ENCODE results near the gene RPS6KA6.

Gene RPS6KA6

DNA sequence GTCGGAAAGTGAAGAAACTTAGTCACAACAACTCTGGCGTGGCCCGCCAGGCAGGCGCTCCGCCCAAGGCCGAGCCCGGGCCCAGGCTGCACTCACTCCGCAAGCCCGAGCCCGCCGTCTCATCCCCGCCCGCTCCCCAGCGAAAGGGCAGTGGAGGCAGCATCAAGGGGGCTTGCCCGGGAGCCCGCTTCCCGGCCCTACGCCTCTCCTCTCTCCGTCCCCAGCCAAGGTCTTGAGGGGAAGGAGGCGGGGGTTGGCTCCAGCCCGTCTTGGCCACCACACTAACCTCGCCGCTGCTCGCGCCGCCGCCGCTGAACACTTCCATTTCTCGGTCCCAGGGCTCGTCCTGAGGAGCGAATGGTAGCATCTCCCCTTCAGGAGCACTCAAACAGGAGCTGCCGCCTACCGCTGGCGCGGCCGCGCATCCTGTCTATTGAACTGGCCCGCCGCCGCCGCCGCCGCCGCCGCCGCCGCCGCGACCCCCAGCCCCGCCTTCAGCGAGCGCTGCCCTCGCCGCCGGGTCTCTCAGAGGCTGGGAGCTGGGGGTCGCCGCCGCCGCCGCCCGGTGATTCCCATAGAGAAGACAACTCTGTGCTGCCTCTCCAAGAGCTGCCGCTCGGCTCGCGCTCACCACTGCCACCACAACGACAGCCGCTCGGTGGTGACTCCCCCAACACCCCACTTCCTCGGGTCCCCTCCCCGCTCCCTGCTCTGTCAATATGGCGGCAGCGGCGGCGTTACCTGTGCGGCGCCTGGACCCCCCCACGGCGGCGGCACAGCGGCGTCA, at the start of gene RPS6KA6:
Gene RPS6KA6, minus strand, starts transcription at position 667 of the 787 bp plus-strand sequence. Its CDS starts 300 bp downstream, at position 367.
- DNase-seq = peak; percentile 0

DNA sequence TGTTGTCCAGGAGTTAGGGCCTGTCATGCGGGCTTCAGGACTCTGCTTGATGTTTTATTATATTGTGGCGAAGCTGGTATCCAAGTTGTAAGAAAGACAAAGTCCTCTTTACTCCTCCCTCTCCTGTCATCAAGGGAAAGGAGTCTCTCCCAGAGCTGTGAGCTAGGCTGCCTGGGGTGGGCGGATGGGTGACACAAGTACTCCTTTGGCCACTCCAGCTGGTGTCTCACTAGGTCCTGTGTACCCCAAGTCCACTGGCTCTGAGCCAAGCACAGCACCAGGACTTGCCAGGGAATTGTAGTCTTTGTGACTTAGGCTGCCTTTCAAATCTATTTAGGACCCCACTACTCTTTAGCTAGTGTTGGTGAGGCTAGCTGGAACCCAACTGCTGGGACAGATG, 36.7 kb upstream of the RPS6KA6 start:
- no peak for DNase-seq

DNA sequence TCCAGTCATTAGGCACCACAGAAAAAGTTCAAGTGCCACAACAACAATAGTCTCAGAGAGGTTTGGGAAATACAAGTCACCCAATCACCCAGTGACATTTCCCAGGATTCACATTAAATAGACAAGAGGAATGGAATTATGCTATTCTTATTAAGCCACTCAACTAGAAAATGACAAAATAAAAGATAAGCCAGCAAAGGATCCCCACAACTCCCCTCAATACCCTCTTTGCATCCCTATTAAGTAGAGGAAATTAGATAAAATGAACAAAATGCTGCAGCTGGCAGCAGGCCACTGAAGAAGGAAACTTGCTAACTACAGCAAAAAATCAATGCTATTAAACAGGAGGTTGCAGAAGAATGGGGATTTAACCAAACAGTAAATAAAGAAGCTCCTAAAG, 35.3 kb upstream of the RPS6KA6 start:
- no peak for DNase-seq

DNA sequence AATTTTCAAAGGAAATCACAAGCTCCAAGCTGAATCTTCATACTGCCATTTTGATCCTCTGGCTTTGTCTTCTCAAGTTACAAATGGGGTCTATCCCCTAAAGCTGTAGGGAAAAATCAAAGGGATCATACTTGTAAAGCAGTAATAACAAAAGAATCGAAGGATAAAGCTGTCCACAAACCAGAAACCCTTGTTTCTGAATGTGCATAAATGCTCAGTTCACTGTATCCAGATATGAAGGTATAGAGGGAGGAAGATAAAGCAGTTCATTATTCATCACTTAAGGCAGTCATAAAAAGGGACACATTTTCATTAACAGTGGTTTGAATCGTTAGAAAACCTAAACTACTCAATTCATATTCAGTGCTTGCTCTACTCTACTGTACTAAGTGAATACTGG, 33.2 kb upstream of the RPS6KA6 start:
- DNase-seq = no peak

DNA sequence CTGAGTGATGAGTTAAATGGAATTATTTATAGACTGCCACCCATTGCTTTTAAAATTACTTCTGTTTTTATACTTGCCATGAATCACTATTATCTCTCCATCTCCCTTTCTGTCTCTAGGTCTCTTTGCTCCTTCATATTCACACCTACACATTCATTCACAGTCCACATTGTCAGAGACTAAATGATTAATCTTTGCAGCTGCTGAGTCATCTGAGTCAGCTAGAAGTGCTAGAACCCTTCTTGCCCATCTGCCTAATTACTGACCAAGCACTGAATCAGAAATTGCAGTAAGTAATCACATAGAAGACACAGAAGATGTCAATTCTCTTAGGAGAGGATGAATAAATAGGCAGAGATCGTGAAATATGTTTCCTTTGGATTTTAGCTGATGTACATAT, 31.6 kb upstream of the RPS6KA6 start:
- no peak for DNase-seq

DNA sequence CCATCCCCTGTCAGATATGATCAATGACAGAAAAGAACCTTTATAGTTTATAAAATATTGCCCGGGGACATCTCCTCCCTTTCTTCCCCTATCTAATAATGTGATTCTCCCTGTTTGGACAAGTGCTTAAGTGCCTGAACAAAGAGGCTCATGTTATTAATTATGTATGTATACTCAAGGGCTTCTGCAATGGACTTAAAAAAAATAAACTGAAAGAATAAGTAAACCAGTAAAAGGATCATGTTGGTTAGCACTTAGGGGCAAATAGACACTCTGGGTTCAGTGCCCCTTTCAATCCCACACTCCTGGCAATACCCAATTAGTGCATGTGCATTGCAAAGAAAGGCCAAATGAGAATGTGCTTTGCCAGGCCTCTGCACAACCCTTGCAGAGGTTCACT, 30.7 kb upstream of the RPS6KA6 start:
- no peak for DNase-seq

DNA sequence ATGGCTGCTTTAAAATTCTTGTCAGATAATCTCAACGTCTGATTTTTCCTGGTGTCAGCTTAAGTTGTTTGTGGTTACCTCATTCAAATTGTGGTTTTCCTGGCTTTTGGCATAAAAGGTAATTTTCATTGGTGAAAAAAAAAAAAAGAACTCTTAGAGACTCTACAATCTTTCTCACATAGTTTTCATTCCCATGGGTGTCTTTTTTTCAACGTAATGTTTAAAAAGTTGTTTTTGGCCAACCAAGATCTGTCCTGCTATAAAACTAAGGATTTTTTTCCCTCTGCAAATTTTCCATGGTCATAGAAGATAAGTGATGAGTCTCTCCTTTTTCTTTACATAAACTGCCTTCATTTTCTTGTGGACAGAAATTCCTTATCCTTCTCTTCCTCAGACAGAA, 28.9 kb upstream of the RPS6KA6 start:
- DNase-seq = no peak

DNA sequence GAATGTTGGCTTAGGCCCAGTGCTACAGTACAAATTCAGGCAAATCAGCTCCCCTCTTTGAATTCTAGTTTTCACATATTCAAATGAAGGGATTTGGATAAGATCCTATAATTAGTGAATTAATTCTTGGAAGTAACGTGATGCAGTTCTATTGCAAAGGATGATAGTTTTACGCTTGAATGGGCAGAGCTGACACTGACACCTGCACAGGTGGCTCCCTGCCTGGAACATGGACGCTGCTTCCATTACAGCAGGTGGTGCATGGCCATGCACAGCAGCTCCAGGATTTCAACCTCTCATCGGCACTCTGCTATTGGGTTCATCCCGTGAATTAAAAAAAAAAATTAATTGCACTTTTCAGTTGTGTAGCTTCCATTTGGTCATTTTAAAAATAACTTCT, 28.4 kb upstream of the RPS6KA6 start:
- DNase-seq = no peak

DNA sequence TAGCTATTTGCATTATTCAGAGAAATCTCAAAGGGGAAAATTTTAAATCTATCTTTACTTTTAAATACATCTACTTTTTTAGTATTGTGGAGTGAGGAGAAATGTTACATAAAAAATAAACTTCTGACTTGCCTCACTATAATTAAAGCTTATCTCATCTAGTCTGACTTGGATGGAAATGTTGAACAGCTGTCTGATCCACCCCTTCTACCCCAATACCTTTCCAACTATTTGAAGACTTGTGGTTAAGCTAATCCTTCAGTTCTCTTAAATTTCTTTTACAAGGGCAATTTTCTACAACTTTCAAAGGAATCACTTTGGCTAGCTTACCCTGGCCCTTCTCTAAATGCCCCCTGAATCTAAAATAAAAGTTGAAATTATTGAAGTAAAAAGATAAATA, 17.3 kb upstream of the RPS6KA6 start:
- DNase-seq = no peak

DNA sequence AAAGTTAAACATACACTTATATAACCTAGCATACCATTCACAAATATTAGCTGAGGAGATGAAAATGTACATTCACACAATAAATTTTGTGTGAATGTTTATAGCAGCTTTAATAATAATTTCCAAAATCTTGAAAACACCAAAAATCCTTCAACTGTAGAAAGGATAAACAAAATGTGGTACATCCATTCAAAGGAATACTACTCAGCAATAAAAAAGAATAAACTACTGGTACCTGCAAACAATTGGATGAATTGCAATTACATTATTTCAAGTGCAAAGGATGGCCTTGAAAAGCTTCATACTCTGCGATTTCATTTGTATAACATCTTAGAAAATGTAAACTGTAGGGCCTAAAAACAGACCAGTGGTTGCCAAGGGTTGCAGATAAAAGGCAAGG, 11.7 kb upstream of the RPS6KA6 start:
- DNase-seq = no peak

DNA sequence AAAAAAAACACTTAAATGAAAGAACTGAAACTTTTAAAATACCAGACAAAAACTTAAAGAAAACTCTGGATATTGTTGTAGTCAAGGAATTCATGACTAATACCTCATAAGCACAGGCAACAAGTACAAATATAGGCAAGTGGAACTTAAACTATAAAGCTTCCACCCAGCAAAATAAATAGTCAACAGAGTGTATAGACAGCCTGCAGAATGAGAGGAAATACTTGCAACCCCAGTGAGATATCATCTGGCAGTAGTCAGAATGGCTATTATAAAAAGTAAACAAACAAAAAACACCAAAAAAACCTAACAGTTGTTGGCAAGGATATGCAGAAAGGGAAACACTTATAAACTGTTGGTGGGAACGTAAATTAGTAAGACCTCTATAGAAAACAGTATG, 9.6 kb upstream of the RPS6KA6 start:
- no peak for DNase-seq

DNA sequence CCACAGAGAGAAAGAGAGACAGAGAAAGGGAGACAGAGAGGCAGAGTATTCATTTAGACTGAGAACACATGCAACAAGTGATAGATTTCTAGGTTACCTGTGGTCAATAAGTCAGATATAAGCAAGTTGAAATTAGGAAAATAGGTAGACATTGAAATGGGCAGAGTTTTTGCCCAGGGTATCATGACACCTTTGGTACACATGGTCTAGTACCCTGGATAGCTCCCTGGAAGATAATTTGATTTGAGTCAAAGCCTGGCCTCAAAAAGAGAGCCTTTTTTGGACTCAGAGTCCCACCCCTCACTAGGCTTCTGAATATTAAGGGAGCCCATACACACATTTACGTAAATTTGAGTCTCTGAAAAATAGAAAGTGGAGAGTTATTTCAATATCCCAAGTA, 4.0 kb upstream of the RPS6KA6 start:
- no peak for DNase-seq

DNA sequence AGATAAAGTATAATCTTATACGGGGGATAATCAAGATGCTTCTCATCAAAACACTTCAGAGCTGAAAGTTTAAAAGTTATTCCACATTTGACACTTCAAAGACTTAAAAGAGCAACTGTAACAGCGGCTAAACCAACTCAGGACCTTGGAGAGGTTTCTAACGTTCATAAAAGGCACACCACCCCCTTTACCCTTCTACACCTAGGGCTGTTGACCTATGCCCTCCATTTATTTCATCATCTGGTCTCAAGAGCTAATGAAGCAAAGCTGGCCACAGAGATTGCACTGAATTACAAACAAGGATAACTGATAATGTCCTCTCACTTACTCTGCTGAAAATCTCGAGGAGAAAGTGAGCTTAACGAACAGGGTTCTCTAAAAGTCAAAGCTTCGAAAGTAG, 1.1 kb upstream of the RPS6KA6 start:
- no peak for DNase-seq

DNA sequence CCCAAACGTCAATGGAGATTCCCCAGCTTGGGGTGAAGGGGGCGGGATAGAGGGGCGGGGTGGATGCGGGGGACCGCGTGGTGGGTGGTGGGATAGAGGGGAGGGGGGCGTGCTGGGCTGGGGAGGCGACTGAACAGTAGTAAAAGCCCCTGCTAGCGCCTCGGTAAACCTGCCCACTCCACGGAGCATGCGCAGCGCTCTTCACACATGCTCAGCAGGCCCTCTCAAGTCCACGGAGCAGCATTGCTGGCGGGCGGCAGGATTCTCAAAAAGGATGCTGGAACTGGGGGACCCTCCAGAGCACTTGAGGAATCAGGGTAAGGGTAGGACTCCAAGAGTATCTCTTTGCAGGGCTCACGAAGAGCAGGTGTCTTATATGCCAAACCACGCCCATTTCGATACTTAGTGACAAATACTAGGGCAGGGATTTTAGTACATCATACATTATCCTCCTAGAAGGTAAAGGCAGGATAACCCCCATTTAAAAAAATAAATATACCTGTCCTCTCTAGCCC, 378 bp upstream of the RPS6KA6 start:
- no peak for DNase-seq

DNA sequence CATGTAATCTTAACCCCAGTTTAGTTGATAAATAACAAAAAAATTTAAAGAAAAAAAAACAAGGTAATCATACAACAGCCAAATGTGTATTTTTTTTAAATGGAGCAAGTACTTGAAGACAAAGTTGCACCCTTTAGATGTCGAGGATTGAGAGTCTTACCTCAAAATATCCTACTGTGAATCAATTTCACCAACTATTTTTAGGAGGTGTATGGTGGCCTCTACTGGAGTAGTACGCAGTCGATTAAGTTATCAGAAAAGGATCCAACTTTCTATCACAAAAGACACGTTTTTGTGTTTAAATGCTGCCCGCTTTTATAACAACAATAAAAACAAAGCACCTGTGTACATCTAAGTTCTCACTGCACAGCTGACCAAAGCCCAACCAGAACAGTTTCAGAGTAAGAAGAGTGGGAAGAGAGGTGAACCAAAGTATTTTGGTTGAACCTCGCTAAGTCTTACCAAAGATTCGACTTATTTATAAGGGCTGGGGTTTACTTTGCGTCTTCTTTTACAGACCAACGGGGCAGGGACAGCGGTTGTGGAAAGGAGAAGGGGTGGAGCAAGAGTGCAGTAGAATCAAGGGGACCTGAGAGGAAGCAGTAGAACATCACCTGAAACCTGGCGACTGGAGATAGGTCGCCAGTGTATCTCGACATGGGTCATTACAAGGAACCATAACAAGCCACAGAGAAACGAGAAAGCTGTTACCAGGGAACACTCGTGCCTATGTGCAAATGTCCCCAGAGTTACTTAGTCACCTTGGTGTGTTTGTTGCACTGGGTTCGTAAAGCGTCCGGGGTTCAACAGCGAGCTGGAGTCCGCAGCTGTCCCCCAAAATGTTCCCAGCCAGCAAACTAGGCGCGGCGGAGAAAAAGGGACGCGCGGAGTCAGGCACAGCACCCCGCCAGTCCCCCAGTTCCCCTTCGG, 1.1 kb downstream of the RPS6KA6 start:
- DNase-seq = no peak

DNA sequence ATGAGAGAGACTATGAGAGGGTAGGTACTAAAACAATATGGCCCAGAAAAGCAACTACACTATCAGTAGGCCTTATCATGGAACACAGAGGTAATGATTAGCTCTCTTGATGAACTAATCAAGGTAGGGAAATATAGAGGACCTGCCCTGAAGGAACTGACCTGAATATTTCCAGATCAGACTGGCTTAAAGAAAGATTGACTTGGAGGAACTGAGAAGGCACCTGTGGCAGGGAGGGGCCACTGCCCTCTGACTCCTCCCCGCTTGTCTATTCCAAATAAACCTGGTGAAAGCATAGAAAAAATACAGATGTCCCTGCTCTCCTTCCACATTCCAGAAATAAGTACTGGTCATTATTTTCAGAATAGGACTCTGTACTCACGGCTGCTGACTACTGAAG, 5.5 kb downstream of the RPS6KA6 start:
- no peak for DNase-seq

DNA sequence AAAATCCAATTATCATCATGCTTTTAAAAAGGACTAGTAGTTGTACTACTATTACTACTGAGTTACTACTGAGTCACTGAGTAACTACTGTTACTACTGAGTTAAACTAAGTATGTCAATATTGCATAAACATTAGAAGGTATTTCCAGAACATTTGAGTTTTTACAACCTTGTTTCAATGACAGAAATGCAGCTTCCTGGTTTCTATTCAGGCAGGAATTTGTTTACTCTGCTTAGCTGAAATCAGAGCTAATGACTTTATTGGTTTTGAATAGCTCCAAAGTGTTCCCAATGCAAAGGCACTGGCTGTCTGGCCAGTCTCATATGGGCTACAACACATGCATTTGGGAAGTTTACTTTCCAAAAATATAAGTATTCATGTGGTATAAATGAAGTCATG, 12.0 kb downstream of the RPS6KA6 start:
- DNase-seq = no peak

DNA sequence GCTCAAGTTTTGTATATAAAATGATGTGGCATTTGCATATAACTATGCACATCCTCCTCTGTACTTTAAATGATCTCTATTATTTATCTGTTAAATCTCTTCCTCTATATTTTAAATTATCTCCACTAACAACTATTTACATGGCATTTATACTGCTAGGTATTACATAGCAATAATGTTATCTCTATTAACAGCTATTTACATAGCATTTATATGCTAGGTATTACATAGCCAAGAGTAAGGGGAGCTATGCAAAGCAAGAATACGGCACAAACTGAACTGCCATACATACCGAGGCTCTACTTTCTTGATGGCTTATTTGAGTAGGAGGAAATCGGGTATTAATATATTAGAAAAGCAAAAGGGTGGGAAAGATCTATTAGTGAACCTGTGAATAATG, 12.7 kb downstream of the RPS6KA6 start:
- DNase-seq = no peak

DNA sequence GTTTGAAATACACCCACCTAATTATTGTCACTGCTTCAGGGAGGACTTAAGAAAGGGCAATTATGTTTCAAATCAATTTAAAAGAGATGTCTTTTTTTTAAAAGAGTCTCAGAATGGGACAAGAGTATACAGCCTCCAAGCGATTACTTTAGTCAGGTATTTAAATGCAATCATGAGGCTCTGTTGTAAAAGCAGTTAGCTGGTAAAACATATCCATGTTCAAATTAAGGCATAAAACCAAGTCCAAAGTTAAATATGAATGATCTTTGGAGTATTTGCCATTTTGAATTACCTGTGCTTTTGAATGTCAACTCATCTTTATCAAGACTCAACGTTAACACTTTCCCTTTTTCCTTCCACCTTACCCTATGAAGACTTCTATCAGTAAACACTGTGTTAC, 13.7 kb downstream of the RPS6KA6 start:
- DNase-seq = no peak

DNA sequence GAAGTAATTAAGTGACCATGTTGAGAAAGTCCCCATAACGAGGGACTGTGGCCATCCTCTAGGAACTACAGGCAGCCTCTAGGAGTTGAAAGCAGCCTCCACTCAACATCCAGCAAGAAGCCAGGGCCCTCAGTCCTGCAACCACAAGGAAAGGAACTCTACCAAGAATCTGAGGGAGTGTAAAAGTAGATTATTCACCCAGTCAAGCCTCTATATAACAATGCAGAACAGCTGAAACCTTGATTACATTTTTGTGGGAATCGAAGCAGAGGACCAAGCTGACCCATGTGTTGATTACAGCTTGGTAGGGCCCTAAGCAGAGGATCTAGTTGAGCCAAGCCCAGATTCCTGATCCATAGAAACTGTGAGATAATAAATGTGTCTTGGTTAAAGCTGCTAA, 17.1 kb downstream of the RPS6KA6 start:
- no peak for DNase-seq

DNA sequence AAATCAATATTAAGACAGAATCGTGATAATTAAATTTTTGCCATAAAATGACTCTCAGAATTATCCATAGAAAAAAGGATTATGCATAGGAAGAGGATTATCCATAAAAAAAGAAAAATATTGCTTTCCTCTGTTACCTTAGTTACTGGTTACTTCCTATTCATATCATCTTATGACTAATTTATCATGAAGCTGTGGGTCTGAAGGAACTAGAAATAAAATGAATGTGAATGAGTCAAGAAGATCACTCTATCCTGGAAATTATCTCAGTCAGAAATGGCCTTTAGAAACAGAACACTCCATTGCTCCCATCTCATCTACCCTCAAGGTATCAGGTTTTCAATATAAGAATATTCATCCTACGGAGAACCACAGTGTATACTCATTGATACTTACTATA, 19.4 kb downstream of the RPS6KA6 start:
- no peak for DNase-seq

DNA sequence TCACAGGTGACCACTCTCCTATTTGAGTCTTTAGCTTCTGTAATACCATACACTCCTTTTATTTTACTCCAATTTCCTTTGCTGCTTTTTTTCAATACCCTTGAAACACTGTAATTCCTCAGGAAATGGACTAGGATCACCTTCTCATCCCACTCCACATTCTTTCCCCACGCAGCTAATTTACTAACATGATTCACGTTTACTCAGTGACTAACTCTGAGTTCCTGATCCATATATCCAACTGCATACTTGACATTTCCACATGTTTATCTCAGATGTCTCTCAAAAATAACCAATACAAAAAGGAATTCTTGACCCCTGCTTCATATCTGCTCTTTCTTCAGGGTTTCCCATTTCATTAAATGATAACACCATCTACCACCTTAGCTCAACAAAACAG, 19.9 kb downstream of the RPS6KA6 start:
- no peak for DNase-seq

DNA sequence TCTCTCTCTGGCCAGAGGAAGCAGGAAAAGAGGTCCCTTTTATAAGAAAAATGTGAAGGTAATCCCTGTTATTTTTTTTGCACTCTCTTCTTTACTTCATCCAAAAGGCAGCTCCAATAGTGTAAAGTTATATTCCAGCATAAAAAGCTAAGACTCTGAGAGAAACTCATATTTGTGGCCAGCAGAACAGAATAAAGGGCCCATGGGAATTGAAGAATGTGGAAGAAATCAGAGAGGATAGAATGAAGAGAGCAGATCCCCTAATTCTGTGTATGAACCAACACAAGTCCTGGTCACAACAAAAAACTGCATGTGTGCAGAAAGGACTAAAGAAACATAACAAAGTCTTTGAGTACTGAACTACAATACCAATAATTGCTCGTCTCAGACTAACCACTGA, 22.3 kb downstream of the RPS6KA6 start:
- DNase-seq = no peak

DNA sequence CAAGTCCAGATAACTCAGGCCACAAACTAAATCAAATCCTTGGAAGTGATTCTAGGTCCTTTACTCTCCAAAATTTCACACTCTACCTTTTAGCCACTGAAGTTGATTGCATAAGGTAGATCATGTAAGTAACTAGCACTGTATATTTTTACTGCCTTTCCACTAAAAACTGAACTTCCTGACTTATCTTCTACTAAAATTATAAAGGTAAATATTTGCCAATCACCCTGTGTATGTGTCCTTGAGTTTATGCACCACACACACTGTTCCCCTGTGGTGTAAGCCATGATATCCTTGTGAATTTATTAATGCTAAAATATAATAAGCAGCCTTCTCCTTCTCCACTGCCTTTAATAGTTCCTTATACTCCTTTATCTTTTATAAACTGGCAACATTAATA, 25.6 kb downstream of the RPS6KA6 start:
- DNase-seq = no peak
